IMR-90 (cell line): Measurements from ENCODE around the gene IGIP. TPM values are rescaled to one million over a fixed set of nuclear protein-coding genes. Genes with fewer than 3 reads are reported as not detected.

Experiments used
- CHD1 ChIP-seq: IDR thresholded peaks from 2 replicates; pipeline ENCODE4 v1.6.1; 2012; ENCODE audit warnings: low read depth, low read length, improper control_type of control experiment
- ELK1 ChIP-seq: fragments of 150-350 bp; IDR thresholded peaks from 2 replicates; pipeline ENCODE4 v1.6.1; 2016; ENCODE audit warnings: low read depth, mild to moderate bottlenecking, low read length, moderate library complexity, borderline replicate concordance
- MAFK ChIP-seq: IDR thresholded peaks from 2 replicates; pipeline ENCODE4 v1.6.1; 2012; ENCODE audit warnings: low read depth, low read length, improper control_type of control experiment
- MXI1 ChIP-seq: IDR thresholded peaks from 2 replicates; pipeline ENCODE4 v1.6.1; 2012; ENCODE audit warnings: low read depth, mild to moderate bottlenecking, low read length, moderate library complexity, borderline replicate concordance
- polyA plus RNA-seq, 3 experiments: library from polyadenylated mRNA; depleted of rRNA; stranded (reverse); fragments of >200 nt; gene quantifications; 2 replicates each; pipeline ENCODE4 v1.2.3, GENCODE V29; 2012; ENCODE audit warnings: low replicate concordance in 1 of 3
- total RNA-seq: library from RNA; depleted of rRNA; stranded (reverse); fragments of >200 nt; gene quantifications from 2 replicates; pipeline ENCODE4 v1.2.3, GENCODE V29; 2012

Gene IGIP
- total and polyA plus RNA-seq, 2 of the 4 experiments (the other 2 are of a cell fraction): 1.2 to 5.0 TPM

- TF ChIP-seq ELK1 (no peak), MXI1 (no peak), MAFK (no peak), CHD1 (no peak)
Observed at GRCh38 chr5:140128376-140128775, 2.6 kb downstream of the IGIP start (continued).
